HCT116 (cell line): ENCODE measurements around the gene SETSIP. TPM values are rescaled to one million over a fixed set of nuclear protein-coding genes. Genes with fewer than 3 reads are reported as not detected.
"Not testable (repeated sequence)": the region's sequence is repeated elsewhere in the genome, so short reads cannot be mapped to it uniquely, and the experiment has no call there.

Source experiments
- ATAC-seq: fragments of 200-7000 bp; cut with Tn5 transposase; 2 replicates; pipeline ENCODE4 v1.9.1; 2020; ENCODE audit warnings: mild to moderate bottlenecking, moderate library complexity
- BruUV-seq: library from RNA; stranded (reverse); fragments of 400-500 nt; replicated peaks from 2 replicates; lab custom pipeline; 2021; lab: Mats Ljungman, UMichigan
- CTCF ChIA-PET: fragments of 300-600 bp; sonication (Branson Sonifier 250); formaldehyde crosslinking; loops from one replicate; lab custom pipeline; 2021; ENCODE audit warnings: antibody characterized with exemption; lab: Charles Lee
- POLR2A ChIA-PET: fragments of 300-600, 350-600 bp; sonication (Branson Sonifier 250); formaldehyde crosslinking; loops from one replicate; lab custom pipeline; 2021; ENCODE audit warnings: antibody characterized with exemption; lab: Charles Lee
- RAD21 ChIA-PET, 2 experiments: fragments of 300-600 bp; sonication (Branson Sonifier 250); formaldehyde crosslinking; loops; one replicate each; lab custom pipeline; 2023; ENCODE audit warnings: low total read pairs in 2 of 2; ENCODE audit not compliant: uncharacterized antibody in 2 of 2, unreplicated experiment in 2 of 2, low non-redundant PET in 1 of 2; lab: Charles Lee
- DNase-seq: peaks from one replicate; pipeline ENCODE4 v3.0.0-alpha.2; 2010; ENCODE audit warnings: low read depth, low spot score
- H2AFZ ChIP-seq: fragments of 200-600 bp; shearing (Covaris generic), sonication (generic); 2 replicates; pipeline ENCODE4 v1.6.1; 2017; ENCODE audit warnings: low read depth, mixed run types, mixed read lengths, antibody characterized with exemption, low read length; ENCODE audit not compliant: poor library complexity, severe bottlenecking
- H3K27ac ChIP-seq: 2 replicates; pipeline ENCODE4 v1.5.1; 2012; ENCODE audit warnings: low read depth, low read length
- H3K27me3 ChIP-seq: fragments of 200-600 bp; sonication (generic); 2 replicates; pipeline ENCODE4 v1.6.1; 2016; ENCODE audit warnings: mixed run types, low read length, mixed read lengths; ENCODE audit not compliant: insufficient read depth
- H3K36me3 ChIP-seq, 2 experiments: fragments of 200-500 bp in 1 of 2; fragments of 200-600 bp in 1 of 2; sonication (Bioruptor generic) in 1 of 2; sonication (generic) in 1 of 2; 2 replicates each; pipeline versions ENCODE4 v1.5.1 to v1.6.1; 2014 to 2016; ENCODE audit warnings: low read length in 2 of 2, inconsistent platforms in 1 of 2, mixed read lengths in 1 of 2, mixed run types in 1 of 2; ENCODE audit not compliant: insufficient read depth in 2 of 2, control insufficient read depth in 1 of 2
- H3K4me1 ChIP-seq, 2 experiments: fragments of 200-600 bp in 1 of 2; sonication (generic) in 1 of 2; 2 replicates each; pipeline versions ENCODE4 v1.5.1 to v1.6.1; 2012 to 2017; ENCODE audit warnings: low read length in 2 of 2, inconsistent platforms in 1 of 2, mild to moderate bottlenecking in 1 of 2, mixed read lengths in 1 of 2, mixed run types in 1 of 2, moderate library complexity in 1 of 2; ENCODE audit not compliant: insufficient read depth in 2 of 2, control insufficient read depth in 1 of 2
- H3K4me2 ChIP-seq: fragments of 200-600 bp; sonication (generic); 2 replicates; pipeline ENCODE4 v1.6.1; 2017; ENCODE audit warnings: mixed run types, low read length, mixed read lengths
- H3K4me3 ChIP-seq, 2 experiments: fragments of 200-600 bp in 1 of 2; sonication (generic) in 1 of 2; replicated peaks in 1 of 2; 2 replicates each; pipeline ENCODE4 v1.5.1; 2011 to 2016; ENCODE audit warnings: low read length in 2 of 2, control low read depth in 1 of 2, low read depth in 1 of 2, mild to moderate bottlenecking in 1 of 2, mixed read lengths in 1 of 2, mixed run types in 1 of 2
- H3K79me2 ChIP-seq: fragments of 200-600 bp; sonication (generic); 2 replicates; pipeline ENCODE4 v1.6.1; 2017; ENCODE audit warnings: mild to moderate bottlenecking, mixed run types, low read length, moderate library complexity, mixed read lengths; ENCODE audit not compliant: insufficient read depth
- H3K9ac ChIP-seq: fragments of 200-600 bp; sonication (generic); 2 replicates; pipeline ENCODE4 v1.6.1; 2016; ENCODE audit warnings: low read length, mixed read lengths
- H3K9me2 ChIP-seq: fragments of 200-600 bp; sonication (generic), shearing (Covaris generic); 2 replicates; pipeline ENCODE4 v1.6.1; 2017; ENCODE audit warnings: mixed run types, mild to moderate bottlenecking, moderate library complexity; ENCODE audit not compliant: insufficient read depth
- H3K9me3 ChIP-seq, 2 experiments: fragments of 200-500 bp in 1 of 2; fragments of 200-600 bp in 1 of 2; sonication (Bioruptor generic) in 1 of 2; sonication (generic) in 1 of 2; 2 replicates each; pipeline ENCODE4 v1.6.1; 2014 to 2017; ENCODE audit warnings: low read length in 2 of 2, mixed read lengths in 2 of 2, inconsistent platforms in 1 of 2, low read depth in 1 of 2, mild to moderate bottlenecking in 1 of 2, mixed run types in 1 of 2, moderate library complexity in 1 of 2; ENCODE audit not compliant: control insufficient read depth in 1 of 2, insufficient read depth in 1 of 2
- H4K20me1 ChIP-seq: fragments of 200-600 bp; sonication (generic), shearing (Covaris generic); 2 replicates; pipeline ENCODE4 v1.6.1; 2017; ENCODE audit warnings: mixed run types, mild to moderate bottlenecking, moderate library complexity; ENCODE audit not compliant: insufficient read depth
- ATF3 ChIP-seq: IDR thresholded peaks from 2 replicates; pipeline ENCODE4 v1.6.1; 2012
- CTCF ChIP-seq, 3 experiments: fragments of 200-600 bp in 1 of 3; sonication (generic) in 1 of 3; IDR thresholded peaks in 2 of 3; conservative IDR thresholded peaks in 1 of 3; 2 replicates each; pipeline ENCODE4 v1.5.1; 2012 to 2017; ENCODE audit warnings: low read depth in 2 of 3, low read length in 2 of 3, antibody characterized with exemption in 1 of 3, borderline replicate concordance in 1 of 3, control low read depth in 1 of 3, mild to moderate bottlenecking in 1 of 3, mixed read lengths in 1 of 3, mixed run types in 1 of 3, moderate library complexity in 1 of 3; ENCODE audit not compliant: insufficient read depth in 1 of 3
- EGR1 ChIP-seq: IDR thresholded peaks from 2 replicates; pipeline ENCODE4 v1.6.1; 2012; ENCODE audit warnings: low read depth
- EZH2 ChIP-seq: fragments of 200-600 bp; sonication (generic); IDR thresholded peaks from 2 replicates; pipeline ENCODE4 v1.6.1; 2017; ENCODE audit warnings: antibody characterized with exemption, mixed run types
- EZH2phosphoT487 ChIP-seq: fragments of 200-600 bp; IDR thresholded peaks from 2 replicates; pipeline ENCODE4 v1.6.1; 2018; ENCODE audit warnings: antibody characterized with exemption, borderline replicate concordance
- FOSL1 ChIP-seq: IDR thresholded peaks from 2 replicates; pipeline ENCODE4 v1.6.1; 2012; ENCODE audit warnings: low read depth
- JUND ChIP-seq: IDR thresholded peaks from 2 replicates; pipeline ENCODE4 v1.6.1; 2012
- POLR2A ChIP-seq: IDR thresholded peaks from 2 replicates; pipeline ENCODE4 v1.7.0; 2011; ENCODE audit warnings: borderline replicate concordance; ENCODE audit not compliant: insufficient read depth, insufficient read length; ENCODE audit errors: extremely low read depth
- POLR2AphosphoS5 ChIP-seq: IDR thresholded peaks from 2 replicates; pipeline ENCODE4 v1.6.1; 2011; ENCODE audit warnings: mild to moderate bottlenecking, low read depth, low read length, moderate library complexity
- REST ChIP-seq: IDR thresholded peaks from 2 replicates; pipeline ENCODE4 v1.6.1; 2012; ENCODE audit warnings: low read depth
- SIN3A ChIP-seq: IDR thresholded peaks from 2 replicates; pipeline ENCODE4 v1.6.1; 2012; ENCODE audit warnings: low read depth
- YY1 ChIP-seq: IDR thresholded peaks from 2 replicates; pipeline ENCODE4 v1.6.1; 2011; ENCODE audit warnings: low read length, low read depth, moderate library complexity, mild to moderate bottlenecking; ENCODE audit not compliant: insufficient replicate concordance; ENCODE audit errors: extremely low read depth
- ZBTB33 ChIP-seq: IDR thresholded peaks from 2 replicates; pipeline ENCODE4 v1.6.1; 2011; ENCODE audit warnings: mild to moderate bottlenecking, low read length, moderate library complexity; ENCODE audit not compliant: insufficient replicate concordance; ENCODE audit errors: extremely low read depth
- ZNF274 ChIP-seq: fragments of 200-500 bp; sonication (Bioruptor generic); IDR thresholded peaks from 2 replicates; pipeline ENCODE4 v1.6.1; 2014; ENCODE audit warnings: mild to moderate bottlenecking, low read depth, low read length, inconsistent platforms
- intact Hi-C: fragments of 100-400 bp; cut with micrococcal nuclease; formaldehyde crosslinking; loops from 2 replicates; pipeline ENCODE4 v1.10.0; 2022
- total RNA-seq: library from RNA; stranded (reverse); gene quantifications from one replicate; pipeline ENCODE4 v1.2.1, GENCODE V29; 2021; ENCODE audit not compliant: unreplicated experiment

Gene SETSIP
- total RNA-seq, 1 experiment from 2014 or later: 0.27 TPM

- intact Hi-C loops: no loop called here
- ChIA-PET POLR2A (no interaction called here), CTCF (no interaction called here), RAD21 (no interaction called here)
- no peaks in the 10 kb centered on the region for H4K20me1 ChIP-seq
- DNase-seq (no peak), ATAC-seq (no peak)
- H3K4me3 ChIP-seq: no peak overlapping the region
- no peak overlapping the region for H2AFZ ChIP-seq
- no peak overlapping the region for H3K9ac ChIP-seq
- H3K9me3 ChIP-seq: no peaks in the 10 kb centered on the region
- H3K4me2 ChIP-seq: no peak overlapping the region
- H3K27ac ChIP-seq: no peak overlapping the region
- no peaks in the 10 kb centered on the region for H3K36me3 ChIP-seq
- H3K4me1 ChIP-seq: peaks cover 10 to 22% of the 10 kb centered on the region in 2 experiments
- no peak for TF ChIP-seq EGR1
- TF ChIP-seq FOSL1: no peak
- TF ChIP-seq POLR2A: no peak
- no peak for TF ChIP-seq YY1
- no peak for TF ChIP-seq EZH2
- no peak for TF ChIP-seq SIN3A
- no peak for TF ChIP-seq EZH2phosphoT487
- TF ChIP-seq ZBTB33: no peak
- TF ChIP-seq CTCF (IDR thresholded peaks at IDR 0.05 in 2 of 3, conservative IDR thresholded peaks at IDR 0.05 in 1 of 3; ENCODE audit: borderline replicate concordance in 1 of 3, insufficient read depth in 1 of 3, low read depth in 2 of 3, low read length in 2 of 3): no peak
- TF ChIP-seq JUND: no peak
- TF ChIP-seq REST: no peak
- no peak for TF ChIP-seq POLR2AphosphoS5
- TF ChIP-seq ATF3: no peak
- no peak for TF ChIP-seq ZNF274
- no peaks in the 10 kb centered on the region for H3K9me2 ChIP-seq
- no peaks in the 10 kb centered on the region for H3K79me2 ChIP-seq
- no TSS peak for BruUV-seq
- no peaks in the 10 kb centered on the region for H3K27me3 ChIP-seq
Observed at GRCh38 chr1:92026806-92027205, 48.4 kb downstream of the SETSIP start.

GRCh38 chr1:92026042-92026441 lies 49.2 kb downstream of the SETSIP start:
- H3K27me3 ChIP-seq, ATAC-seq, H3K79me2 ChIP-seq, BruUV-seq, H3K9me2 ChIP-seq, RAD21 ChIA-PET, H3K4me3 ChIP-seq, H3K36me3 ChIP-seq, H2AFZ ChIP-seq, POLR2A ChIA-PET, H3K27ac ChIP-seq, intact Hi-C loops, H3K9me3 ChIP-seq, H3K4me2 ChIP-seq, CTCF ChIA-PET, DNase-seq, H4K20me1 ChIP-seq, H3K9ac ChIP-seq: not testable (repeated sequence)
- H3K4me1 ChIP-seq: peaks cover 6 to 15% of the 10 kb centered on the region in 2 experiments
